Loucy (cell line): ENCODE data around the gene SLC13A1.

Experiments
- EZH2phosphoT487 ChIP-seq: fragments of 200-600 bp; IDR thresholded peaks from 2 replicates; pipeline ENCODE4 v1.6.1; 2018; ENCODE audit warnings: antibody characterized with exemption, mild to moderate bottlenecking, moderate library complexity, borderline replicate concordance
- TF ChIP-seq, protein P1 (sequence below): fragments of 200-600 bp; sonication (generic); conservative IDR thresholded peaks from 2 replicates; pipeline ENCODE4 v1.5.1; 2014; ENCODE audit warnings: mild to moderate bottlenecking, antibody characterized with exemption, low read length

DNA sequence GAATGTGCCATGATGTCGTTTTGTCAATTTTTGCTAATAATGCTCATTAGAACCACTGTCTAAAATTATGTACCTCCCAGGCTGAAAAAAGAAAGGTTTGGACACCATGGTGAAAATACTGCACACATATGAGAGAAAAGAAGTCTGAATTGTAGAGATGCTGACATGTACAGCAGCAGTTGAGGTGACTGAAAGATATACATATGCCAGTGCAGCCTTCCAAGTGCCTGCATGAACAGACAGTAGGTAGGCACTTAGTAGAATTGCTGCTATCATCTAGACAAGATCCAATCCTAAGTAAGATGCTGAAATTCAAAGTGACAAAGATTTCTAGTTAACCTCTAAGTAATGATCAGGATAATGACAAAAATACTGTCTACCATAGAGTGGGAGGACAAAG lies 86.9 kb downstream of the SLC13A1 start:
- TF ChIP-seq, protein P1, sequence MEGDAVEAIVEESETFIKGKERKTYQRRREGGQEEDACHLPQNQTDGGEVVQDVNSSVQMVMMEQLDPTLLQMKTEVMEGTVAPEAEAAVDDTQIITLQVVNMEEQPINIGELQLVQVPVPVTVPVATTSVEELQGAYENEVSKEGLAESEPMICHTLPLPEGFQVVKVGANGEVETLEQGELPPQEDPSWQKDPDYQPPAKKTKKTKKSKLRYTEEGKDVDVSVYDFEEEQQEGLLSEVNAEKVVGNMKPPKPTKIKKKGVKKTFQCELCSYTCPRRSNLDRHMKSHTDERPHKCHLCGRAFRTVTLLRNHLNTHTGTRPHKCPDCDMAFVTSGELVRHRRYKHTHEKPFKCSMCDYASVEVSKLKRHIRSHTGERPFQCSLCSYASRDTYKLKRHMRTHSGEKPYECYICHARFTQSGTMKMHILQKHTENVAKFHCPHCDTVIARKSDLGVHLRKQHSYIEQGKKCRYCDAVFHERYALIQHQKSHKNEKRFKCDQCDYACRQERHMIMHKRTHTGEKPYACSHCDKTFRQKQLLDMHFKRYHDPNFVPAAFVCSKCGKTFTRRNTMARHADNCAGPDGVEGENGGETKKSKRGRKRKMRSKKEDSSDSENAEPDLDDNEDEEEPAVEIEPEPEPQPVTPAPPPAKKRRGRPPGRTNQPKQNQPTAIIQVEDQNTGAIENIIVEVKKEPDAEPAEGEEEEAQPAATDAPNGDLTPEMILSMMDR = no peak
- TF ChIP-seq EZH2phosphoT487 = no peak
